Spleen (tissue), 7 donors: ENCODE results near the gene HSD17B14.

Source experiments
- CTCF ChIP-seq, 11 experiments: fragments of 200-600 bp in 7 of 11; fragments of 450-650 bp in 4 of 11; sonication (generic) in 4 of 11; IDR thresholded peaks in 8 of 11; conservative IDR thresholded peaks in 3 of 11; 1 replicate in 7 of 11; 2 replicates in 4 of 11; pipeline versions ENCODE4 v1.4.0 to v1.8.0; 2016 to 2021; ENCODE audit warnings: antibody characterized with exemption in 11 of 11, inconsistent platforms in 4 of 11, mild to moderate bottlenecking in 1 of 11
- POLR2A ChIP-seq, 3 donors: fragments of 450-650 bp; IDR thresholded peaks; one replicate each; pipeline ENCODE4 v1.5.1; 2017; ENCODE audit warnings: antibody characterized with exemption in 3 of 3, mild to moderate bottlenecking in 1 of 3
- POLR2AphosphoS5 ChIP-seq, 3 donors: sonication (generic); formaldehyde crosslinking; IDR thresholded peaks; one replicate each; pipeline ENCODE4 v1.5.1; 2017; ENCODE audit warnings: antibody characterized with exemption in 3 of 3
- donor health status: DM: no; HTN: no; CAD: no; lungs with moderate emphysema.
- donor health status: DM: no; HTN: no; CAD: no.
- donor health status: DM: no; HTN: no; CAD: no.

- no peak for TF ChIP-seq CTCF (IDR thresholded peaks at IDR 0.05 in 8 of 11, conservative IDR thresholded peaks at IDR 0.05 in 3 of 11)
- TF ChIP-seq POLR2AphosphoS5 (IDR thresholded peaks at IDR 0.05), result peak; percentile 9 to 53 (median 27)
- TF ChIP-seq POLR2A (IDR thresholded peaks at IDR 0.05), result no peak
Observed at GRCh38 chr19:48858984-48859710, 22.9 kb upstream of the HSD17B14 start.
